GM06990 (cell line): Measurements from ENCODE around the gene WNT5A.

ENCODE experiments used
- DNase-seq: peaks from one replicate; pipeline ENCODE4 v3.0.0-alpha.2; 2011; ENCODE audit not compliant: insufficient read length; ENCODE audit errors: extremely low read depth
- H3K27me3 ChIP-seq: replicated peaks from 2 replicates; pipeline ENCODE4 v1.6.0; 2011; ENCODE audit warnings: low read length; ENCODE audit not compliant: control insufficient read depth, insufficient read depth
- H3K36me3 ChIP-seq: 2 replicates; pipeline ENCODE4 v1.5.1; 2011; ENCODE audit warnings: low read length; ENCODE audit not compliant: control insufficient read depth, insufficient read depth
- H3K4me3 ChIP-seq: replicated peaks from 2 replicates; pipeline ENCODE4 v1.5.1; 2011; ENCODE audit warnings: low read depth, mild to moderate bottlenecking, control low read depth, low read length
- CTCF ChIP-seq: IDR thresholded peaks from 2 replicates; pipeline ENCODE4 v1.5.1; 2011; ENCODE audit warnings: low read length, control low read depth, mild to moderate bottlenecking, inconsistent platforms; ENCODE audit not compliant: insufficient read depth, poor library complexity, severe bottlenecking

The WNT5A gene

GRCh38 chr3:55521064-55521737 is 34.1 kb upstream of the WNT5A start:
- no peak for TF ChIP-seq CTCF
- H3K4me3 ChIP-seq, result no peak overlapping the region
- no peaks in the 10 kb centered on the region for H3K36me3 ChIP-seq

GRCh38 chr3:55519019-55519418 is 31.9 kb upstream of the WNT5A start:
- Histone ChIP-seq H3K27me3 (no peaks in the 10 kb centered on the region), H3K36me3 (no peaks in the 10 kb centered on the region), H3K4me3 (no peak overlapping the region)
- DNase-seq, result no peak
- no peak for TF ChIP-seq CTCF

More at GRCh38 chr3:55521064-55521737, 34.1 kb upstream of the WNT5A start:
- no peaks in the 10 kb centered on the region for H3K27me3 ChIP-seq
- no peak for DNase-seq

GRCh38 chr3:55518451-55518850 is 31.3 kb upstream of the WNT5A start:
- Histone ChIP-seq H3K36me3 (no peaks in the 10 kb centered on the region), H3K27me3 (no peaks in the 10 kb centered on the region), H3K4me3 (no peak overlapping the region)
- no peak for DNase-seq
- no peak for TF ChIP-seq CTCF

- no peak for TF ChIP-seq CTCF
- Histone ChIP-seq H3K27me3 (no peaks in the 10 kb centered on the region), H3K36me3 (no peaks in the 10 kb centered on the region), H3K4me3 (no peak overlapping the region)
- DNase-seq, result no peak
Observed at GRCh38 chr3:55516392-55517030, 29.4 kb upstream of the WNT5A start.

GRCh38 chr3:55515550-55516246 is 28.6 kb upstream of the WNT5A start:
- H3K4me3 ChIP-seq, result no peak overlapping the region
- DNase-seq, result no peak
- no peak for TF ChIP-seq CTCF
- no peaks in the 10 kb centered on the region for H3K36me3 ChIP-seq
- no peaks in the 10 kb centered on the region for H3K27me3 ChIP-seq
